Mononuclear cell (primary cell): Measurements from ENCODE around the gene STAM2. TPM values are rescaled to one million over a fixed set of nuclear protein-coding genes. Genes with fewer than 3 reads are reported as not detected.
"Not testable (repeated sequence)": the region's sequence is repeated elsewhere in the genome, so short reads cannot be mapped to it uniquely, and the experiment has no call there.

Source experiments
- H3K27me3 ChIP-seq: 2 replicates; pipeline ENCODE4 v1.6.0; 2011; ENCODE audit warnings: low read length, control low read depth; ENCODE audit not compliant: insufficient read depth
- H3K4me1 ChIP-seq: 2 replicates; pipeline ENCODE4 v1.5.1; 2011; ENCODE audit warnings: mild to moderate bottlenecking, low read length, control low read depth; ENCODE audit not compliant: insufficient read depth
- H3K4me3 ChIP-seq: 2 replicates; pipeline ENCODE4 v1.5.1; 2011; ENCODE audit warnings: mild to moderate bottlenecking, low read length, moderate library complexity
- H3K9me3 ChIP-seq: 2 replicates; pipeline ENCODE4 v1.5.1; 2011; ENCODE audit warnings: low read depth, mild to moderate bottlenecking, control low read depth, low read length
- total RNA-seq: library from RNA; depleted of rRNA; stranded (reverse); fragments of >200 nt; gene quantifications from one replicate; pipeline ENCODE4 v1.2.3, GENCODE V29; 2012

STAM2 gene
- total RNA-seq, result 10.4 TPM

GRCh38 chr2:152175368-152176112 lies at the start of gene STAM2:
Gene STAM2 (minus strand): TSS chr2:152175763. CDS start chr2:152175642, 121 bp downstream.
- Histone ChIP-seq H3K27me3 (no peaks in the 10 kb centered on the region), H3K4me3 (peak within 1 kb of the TSS; percentile 92), H3K4me1 (peaks cover 28% of the 10 kb centered on the region), H3K9me3 (no peaks in the 10 kb centered on the region)

- H3K9me3 ChIP-seq, result no peaks in the 10 kb centered on the region
Measured at GRCh38 chr2:152223977-152224376, 48.4 kb upstream of the STAM2 start.

DNA sequence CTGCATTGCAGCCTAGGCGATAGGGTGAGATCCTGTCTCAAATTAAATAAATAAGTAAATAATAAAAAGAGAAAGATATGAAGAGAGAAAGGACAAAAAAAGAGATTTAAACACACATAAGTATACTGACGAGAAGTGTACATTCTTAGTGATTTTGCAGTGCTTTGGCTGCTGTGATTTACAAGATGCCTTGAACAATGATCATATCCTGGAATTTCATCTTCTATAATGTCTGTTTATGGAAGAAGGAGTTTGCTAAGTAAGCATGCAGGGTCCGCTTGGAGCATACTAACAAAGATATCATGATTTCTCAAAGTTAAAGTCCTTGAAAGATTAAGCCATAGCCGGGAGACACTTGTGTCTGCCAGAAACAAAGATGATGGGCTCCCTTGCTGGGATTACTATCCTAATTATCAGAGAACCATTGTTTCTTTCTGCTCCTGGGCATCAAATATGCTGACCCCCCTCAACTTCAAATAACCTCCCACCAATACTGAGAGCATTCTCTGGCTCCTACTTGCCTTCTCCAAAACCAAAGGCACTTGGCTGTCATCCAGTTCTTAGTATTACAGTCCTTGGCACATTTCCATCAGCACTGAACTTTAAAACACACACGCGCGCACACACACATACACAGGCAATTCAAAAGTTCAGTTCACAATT lies 47.5 kb upstream of the STAM2 start:
- no peaks in the 10 kb centered on the region for H3K9me3 ChIP-seq
- H3K4me3 ChIP-seq, result no peak overlapping the region
- H3K27me3 ChIP-seq, result no peaks in the 10 kb centered on the region
- no peaks in the 10 kb centered on the region for H3K4me1 ChIP-seq

More at GRCh38 chr2:152223977-152224376, 48.4 kb upstream of the STAM2 start:
- Histone ChIP-seq H3K4me1 (no peaks in the 10 kb centered on the region), H3K27me3 (no peaks in the 10 kb centered on the region), H3K4me3 (no peak overlapping the region)

DNA sequence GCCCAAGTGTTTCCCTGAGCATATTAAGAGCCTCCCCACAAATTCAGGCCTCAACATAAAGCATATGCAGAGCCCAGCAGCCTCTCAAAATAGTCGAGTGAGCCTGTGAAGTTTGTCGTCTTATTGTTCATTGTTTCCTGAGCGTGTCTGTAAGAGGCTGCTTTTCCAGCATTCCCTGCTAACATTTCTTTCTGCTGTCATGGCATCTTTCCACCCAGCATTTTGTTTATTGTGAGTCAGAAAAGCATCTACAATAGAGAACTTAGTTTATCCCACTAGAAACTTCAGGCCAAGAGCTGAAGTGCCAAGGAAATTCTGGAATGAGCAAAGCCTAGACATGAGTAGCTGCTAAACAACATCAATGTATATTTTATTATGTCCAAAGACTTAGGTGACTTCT lies 46.3 kb upstream of the STAM2 start:
- H3K9me3 ChIP-seq, result no peaks in the 10 kb centered on the region
- H3K4me1 ChIP-seq, result no peaks in the 10 kb centered on the region
- no peaks in the 10 kb centered on the region for H3K27me3 ChIP-seq
- H3K4me3 ChIP-seq, result no peak overlapping the region

DNA sequence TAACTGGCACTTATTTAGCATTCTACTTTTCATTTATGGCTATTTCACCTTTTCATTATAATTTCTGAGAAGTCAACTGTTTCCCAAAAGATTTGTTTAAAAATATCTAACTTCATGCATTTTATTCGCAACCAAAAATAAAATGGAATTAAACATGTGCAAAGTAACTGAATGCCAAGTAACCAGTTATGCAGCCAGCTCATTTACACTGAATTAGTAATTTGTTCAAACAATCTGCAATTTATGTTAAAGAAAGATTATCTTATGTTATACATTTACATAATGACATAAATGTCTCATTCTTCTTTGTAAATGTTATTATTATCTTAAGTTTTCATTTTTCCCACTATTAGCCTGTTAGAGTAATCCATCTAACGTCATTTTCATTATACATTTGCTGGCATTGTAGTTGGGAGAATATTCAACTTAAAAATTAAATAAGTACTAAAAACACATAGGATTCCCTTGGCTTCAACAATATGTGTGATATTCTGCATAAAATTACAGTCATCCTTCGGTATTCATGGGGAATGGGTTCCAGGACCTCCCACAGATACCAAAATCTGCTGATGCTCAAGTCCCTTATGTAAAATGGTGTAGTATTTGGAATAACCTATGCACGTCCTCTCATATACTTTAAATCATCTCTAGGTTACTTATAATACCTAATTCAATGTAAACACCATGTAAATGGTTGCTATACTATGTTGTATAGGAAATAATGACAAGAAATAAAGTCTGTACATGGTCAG lies 43.7 kb upstream of the STAM2 start:
- Histone ChIP-seq H3K27me3 (no peaks in the 10 kb centered on the region), H3K4me1 (no peaks in the 10 kb centered on the region), H3K9me3 (no peaks in the 10 kb centered on the region), H3K4me3 (no peak overlapping the region)

DNA sequence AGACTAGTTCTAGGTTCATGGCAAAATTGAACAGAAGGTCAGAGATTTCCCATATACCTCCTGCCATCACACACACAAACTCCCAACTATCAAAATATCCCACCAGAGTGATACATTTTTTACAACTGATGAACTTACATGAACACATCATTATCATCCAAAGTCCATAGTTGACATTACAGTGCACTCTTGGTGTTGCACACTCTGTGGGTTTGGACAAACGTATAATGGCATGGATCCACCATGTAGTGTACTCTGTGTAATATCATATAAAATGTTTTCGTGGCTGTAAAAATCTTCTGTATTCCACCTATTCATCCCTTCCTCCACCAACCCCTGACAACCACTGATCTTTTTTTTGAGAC lies 25.9 kb upstream of the STAM2 start:
- Histone ChIP-seq H3K4me1 (no peaks in the 10 kb centered on the region), H3K9me3 (no peaks in the 10 kb centered on the region), H3K27me3 (no peaks in the 10 kb centered on the region), H3K4me3 (no peak overlapping the region)

DNA sequence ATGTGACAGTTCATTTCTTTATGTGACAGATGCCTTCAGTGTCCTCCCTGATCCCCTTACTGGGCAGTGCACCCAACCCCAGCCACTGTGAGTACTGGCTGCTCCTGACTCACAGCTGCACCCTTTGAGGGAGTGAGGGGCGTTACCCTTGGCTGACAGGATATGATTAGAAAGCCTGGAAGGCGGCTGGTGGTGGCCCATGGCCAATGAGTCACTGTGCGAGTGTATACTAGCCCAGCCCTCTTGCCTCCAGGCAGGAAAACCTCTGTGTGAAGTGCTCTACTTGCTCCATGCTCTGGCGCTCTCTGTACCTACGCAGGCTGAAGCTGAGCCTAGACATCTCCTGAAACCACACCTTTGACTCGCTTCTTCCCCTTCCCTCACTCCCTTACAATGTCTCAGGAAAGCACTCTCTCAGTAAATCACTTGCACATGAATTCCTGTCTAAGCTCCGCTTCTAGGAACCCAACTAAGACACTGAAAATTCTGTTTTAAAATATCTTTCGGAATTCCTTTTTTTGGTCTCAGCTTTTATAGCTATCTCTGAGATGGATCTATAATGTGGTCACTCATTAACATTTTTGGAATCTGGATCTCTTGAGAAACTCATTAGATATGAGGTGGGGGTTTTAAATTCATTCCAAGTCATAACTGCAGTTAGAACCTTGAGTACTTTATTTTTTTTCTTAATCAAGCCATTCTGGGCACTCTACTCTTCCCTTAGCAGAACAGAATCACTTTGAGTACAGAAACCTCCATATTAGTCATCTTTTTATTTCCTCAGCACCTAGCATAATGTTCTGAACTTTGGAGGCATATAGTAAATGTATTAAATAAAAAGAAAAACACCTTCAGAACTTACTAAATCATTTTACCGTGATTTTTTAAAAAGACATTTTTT lies 25.3 kb upstream of the STAM2 start:
- H3K4me3 ChIP-seq, result no peak overlapping the region
- H3K27me3 ChIP-seq, result no peaks in the 10 kb centered on the region
- no peaks in the 10 kb centered on the region for H3K4me1 ChIP-seq
- H3K9me3 ChIP-seq, result no peaks in the 10 kb centered on the region

GRCh38 chr2:152200101-152200500 lies 24.5 kb upstream of the STAM2 start:
- Histone ChIP-seq H3K9me3 (no peaks in the 10 kb centered on the region), H3K4me1 (no peaks in the 10 kb centered on the region), H3K27me3 (no peaks in the 10 kb centered on the region), H3K4me3 (no peak overlapping the region)

GRCh38 chr2:152198499-152198898 lies 22.9 kb upstream of the STAM2 start:
- Histone ChIP-seq H3K9me3 (no peaks in the 10 kb centered on the region), H3K27me3 (no peaks in the 10 kb centered on the region), H3K4me3 (no peak overlapping the region), H3K4me1 (no peaks in the 10 kb centered on the region)

DNA sequence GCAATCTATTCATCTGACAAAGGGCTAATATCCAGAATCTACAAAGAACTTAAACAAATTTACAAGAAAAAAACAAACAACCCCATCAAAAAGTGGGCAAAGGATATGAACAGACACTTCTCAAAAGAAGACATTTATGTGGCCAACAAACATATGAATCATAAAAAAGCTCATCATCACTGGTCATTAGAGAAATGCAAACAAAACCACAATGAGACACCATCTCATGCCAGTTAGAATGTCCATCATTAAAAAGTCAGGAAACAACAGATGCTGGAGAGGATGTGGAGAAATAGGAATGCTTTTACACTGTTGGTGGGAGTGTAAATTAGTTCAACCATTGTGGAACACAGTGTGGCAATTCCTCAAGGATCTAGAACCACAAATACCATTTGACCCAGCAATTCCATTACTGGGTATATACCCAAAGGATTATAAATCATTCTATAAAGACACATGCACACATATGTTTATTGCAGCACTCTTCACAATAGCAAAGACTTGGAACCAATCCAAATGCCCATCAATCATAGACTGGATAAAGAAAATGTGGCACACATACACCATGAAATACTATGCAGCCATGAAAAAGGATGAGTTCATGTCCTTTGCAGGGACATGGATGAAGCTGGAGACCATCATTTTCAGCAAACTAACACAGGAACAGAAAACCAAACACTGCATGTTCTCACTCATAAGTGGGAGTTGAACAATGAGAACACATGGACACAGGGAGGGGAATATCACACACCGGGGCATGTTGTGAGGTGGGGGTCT lies 22.1 kb upstream of the STAM2 start:
- H3K27me3 ChIP-seq, H3K4me1 ChIP-seq, H3K4me3 ChIP-seq, H3K9me3 ChIP-seq: not testable (repeated sequence)

DNA sequence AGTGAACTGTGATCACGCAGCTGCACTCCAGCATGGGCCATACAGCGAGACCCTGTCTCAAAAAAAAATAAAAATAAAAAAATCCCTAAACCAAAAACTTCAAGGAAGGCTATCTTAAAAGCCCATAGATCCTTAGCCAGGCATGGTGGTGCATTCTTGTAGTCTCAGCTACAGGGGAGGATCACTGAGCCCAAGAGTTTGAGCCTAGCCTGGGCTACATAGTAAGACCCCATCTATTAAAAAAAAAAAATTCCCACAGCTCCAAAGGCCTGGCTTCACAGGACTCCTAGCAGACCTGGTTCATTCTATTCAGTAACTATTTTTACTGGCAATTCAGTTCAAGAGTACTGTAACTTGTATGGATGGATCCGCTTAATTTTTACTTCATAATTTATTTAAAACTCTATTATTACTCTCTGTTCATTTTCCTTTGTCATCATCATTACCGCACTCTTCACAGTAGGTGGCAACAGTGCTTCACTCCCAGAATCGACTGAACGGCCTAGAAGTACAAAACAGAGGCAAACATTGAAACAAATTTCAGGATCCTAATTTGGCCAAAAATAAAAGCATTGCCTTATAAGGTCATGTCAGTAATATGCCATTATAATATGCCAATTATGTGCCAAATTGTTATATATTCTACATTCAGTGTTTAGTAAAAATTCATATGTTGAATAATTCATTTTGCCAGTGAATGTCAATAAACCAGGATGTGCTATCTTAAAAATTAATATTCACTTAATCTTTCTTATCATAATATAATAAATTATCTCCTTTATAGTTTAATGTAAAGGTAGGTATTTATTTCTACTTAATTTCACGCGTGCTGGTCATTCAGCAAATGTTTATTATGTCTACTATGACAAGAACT lies 14.3 kb upstream of the STAM2 start:
- Histone ChIP-seq H3K27me3 (no peaks in the 10 kb centered on the region), H3K4me3 (no peak overlapping the region), H3K9me3 (no peaks in the 10 kb centered on the region), H3K4me1 (no peaks in the 10 kb centered on the region)

DNA sequence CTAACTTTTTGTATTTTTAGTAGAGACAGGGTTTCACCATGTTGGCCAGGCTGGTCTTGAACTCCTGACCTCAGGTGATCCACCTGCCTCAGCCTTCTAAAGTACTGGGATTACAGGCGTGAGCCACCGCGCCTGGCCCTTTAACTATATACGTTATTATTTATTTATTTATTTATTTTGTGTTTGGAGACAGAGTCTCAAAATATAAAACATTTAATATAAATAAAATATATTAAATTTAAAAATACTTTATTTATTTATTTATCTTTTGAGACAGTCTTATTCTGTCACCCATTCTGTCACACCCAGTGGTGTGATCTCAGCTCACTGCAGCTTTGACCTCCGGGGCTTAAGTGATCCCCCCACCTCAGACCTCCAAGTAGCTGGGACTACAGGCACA lies 11.2 kb upstream of the STAM2 start:
- H3K4me1 ChIP-seq, H3K4me3 ChIP-seq, H3K9me3 ChIP-seq, H3K27me3 ChIP-seq: not testable (repeated sequence)

DNA sequence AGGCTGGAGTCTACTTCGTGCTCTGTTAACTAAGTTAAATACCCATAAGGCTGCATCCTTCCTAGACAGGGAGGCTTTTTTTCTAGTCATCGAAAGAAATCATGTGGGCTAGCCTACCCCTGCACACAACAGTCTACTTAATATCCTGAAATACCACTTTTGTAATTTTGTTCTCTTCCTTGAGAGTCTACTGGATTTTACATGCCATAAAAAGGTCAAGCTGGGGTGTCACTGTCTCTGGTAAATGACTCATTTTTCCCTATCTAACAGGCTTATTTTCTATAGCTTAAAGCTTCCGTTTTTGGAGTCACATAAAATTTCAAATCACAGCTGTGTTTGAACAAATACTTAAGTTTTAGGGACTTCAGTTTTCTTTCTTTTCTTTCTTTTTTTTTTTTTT lies 10.7 kb upstream of the STAM2 start:
- H3K4me3 ChIP-seq, result no peak overlapping the region
- H3K4me1 ChIP-seq, result no peaks in the 10 kb centered on the region
- no peaks in the 10 kb centered on the region for H3K9me3 ChIP-seq
- H3K27me3 ChIP-seq, result no peaks in the 10 kb centered on the region
